BLaER1 treated with 17β-estradiol and CSF1 and Interleukin-3, amounts not matched to agents 10 nM and 100 nM (cell line): ENCODE data around the gene ZSWIM3.

ENCODE experiments used
- H3K27ac ChIP-seq, 11 experiments: shearing (Covaris generic); formaldehyde crosslinking; 2 replicates each; pipeline ENCODE4 v1.8.1; 2022
- H3K27me3 ChIP-seq, 11 experiments: shearing (Covaris generic); formaldehyde crosslinking; 2 replicates each; pipeline ENCODE4 v1.8.1; 2022
- H3K36me3 ChIP-seq, 11 experiments: shearing (Covaris generic); formaldehyde crosslinking; 2 replicates each; pipeline ENCODE4 v1.8.1; 2022
- H3K4me1 ChIP-seq, 10 experiments: shearing (Covaris generic); formaldehyde crosslinking; 2 replicates each; pipeline ENCODE4 v1.8.1; 2022
- H3K4me2 ChIP-seq, 11 experiments: shearing (Covaris generic); formaldehyde crosslinking; 2 replicates each; pipeline ENCODE4 v1.8.1; 2022
- H3K4me3 ChIP-seq, 10 experiments: shearing (Covaris generic); formaldehyde crosslinking; 2 replicates each; pipeline ENCODE4 v1.8.1; 2022
- H3K9ac ChIP-seq, 11 experiments: shearing (Covaris generic); formaldehyde crosslinking; 2 replicates each; pipeline ENCODE4 v1.8.1; 2022
- H3K9me3 ChIP-seq, 11 experiments: shearing (Covaris generic); formaldehyde crosslinking; replicated peaks in 1 of 11; 2 replicates each; pipeline ENCODE4 v1.8.1; 2022
- H4K20me1 ChIP-seq, 11 experiments: shearing (Covaris generic); formaldehyde crosslinking; 2 replicates each; pipeline ENCODE4 v1.8.1; 2022
- Cebpa-rat ChIP-seq, 11 experiments: shearing (Covaris generic); IDR thresholded peaks; 2 replicates each; pipeline ENCODE4 v1.8.1; 2022

ZSWIM3 gene

DNA sequence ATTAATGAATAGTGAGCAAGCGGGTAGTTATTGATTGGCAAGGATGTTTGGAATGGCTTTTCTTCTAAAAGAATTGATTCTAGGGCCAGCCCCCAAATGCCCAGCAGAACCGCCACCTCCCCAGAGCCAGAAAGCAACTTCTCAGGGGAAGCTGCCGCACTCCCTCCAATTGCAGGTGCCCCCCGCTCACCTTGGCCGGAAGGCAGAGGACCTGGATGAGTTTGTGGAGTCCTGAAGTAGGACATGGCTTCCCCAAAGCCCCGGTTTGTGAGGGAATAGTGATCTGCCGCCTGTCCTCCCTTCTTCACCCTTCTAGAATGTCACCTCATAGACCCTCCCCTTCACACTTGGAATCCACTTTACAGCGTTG is 29.9 kb downstream of the ZSWIM3 start, which contains the start of gene SPATA25:
SPATA25 (minus strand) TSS at position 277 of the 370 bp plus-strand sequence; CDS start at position 245, 32 bp downstream.
- no peak within 1 kb of the TSS for H3K27ac ChIP-seq
- peak within 1 kb of the TSS in 9 of 11 experiments; percentile 2 to 99 (median 96); a peak in 12 of 22 replicates for H3K4me2 ChIP-seq
- no peaks in the 10 kb centered on the region for H3K27me3 ChIP-seq
- peaks cover 40 to 81% (median 65%) of the 10 kb centered on the region in 10 experiments for H3K4me1 ChIP-seq
- no peaks in the 10 kb centered on the region for H3K9me3 ChIP-seq
- no peak for TF ChIP-seq Cebpa-rat (IDR thresholded peaks at IDR 0.05)
- H3K4me3 ChIP-seq: no peak within 1 kb of the TSS
- H3K9ac ChIP-seq: peak within 1 kb of the TSS in 4 of 11 experiments; percentile 0 to 9 (median 2); a peak in 3 of 22 replicates
- H4K20me1 ChIP-seq: peaks cover 0 to 53% (median 24%) of the 10 kb centered on the region in 11 experiments; a peak in 15 of 22 replicates
- H3K36me3 ChIP-seq: peaks cover 19 to 54% (median 40%) of the 10 kb centered on the region in 11 experiments

DNA sequence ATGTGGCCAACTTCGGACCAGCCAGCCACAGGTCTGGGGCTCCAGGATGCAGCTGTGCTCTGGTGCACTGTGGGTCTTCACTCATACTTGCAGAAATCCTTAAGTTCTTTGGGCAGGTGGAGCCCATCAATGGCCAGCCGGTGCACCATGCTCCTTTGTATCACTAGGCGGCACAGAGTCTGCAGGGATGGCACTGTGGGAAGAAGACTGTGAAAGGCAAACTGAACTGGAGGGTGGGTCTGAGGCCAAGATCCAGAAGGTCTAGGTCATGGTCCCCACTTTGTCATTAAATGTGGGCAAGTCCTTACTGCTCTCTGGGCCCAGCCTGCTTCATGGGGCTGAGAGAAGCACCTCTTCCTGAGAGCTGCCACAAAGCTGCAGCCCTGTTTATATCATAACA is 31.3 kb downstream of the ZSWIM3 start:
- Histone ChIP-seq H3K36me3 (peaks cover 17 to 54% (median 39%) of the 10 kb centered on the region in 11 experiments), H3K4me2 (peak overlapping the region; percentile 23 to 100 (median 97); a peak in 16 of 22 replicates), H3K9me3 (no peaks in the 10 kb centered on the region), H3K27me3 (no peaks in the 10 kb centered on the region), H4K20me1 (peaks cover 0 to 54% (median 20%) of the 10 kb centered on the region in 11 experiments; a peak in 16 of 22 replicates), H3K27ac (no peak overlapping the region), H3K4me3 (no peak overlapping the region), H3K4me1 (peaks cover 43 to 81% (median 69%) of the 10 kb centered on the region in 10 experiments), H3K9ac (peak overlapping the region in 2 of 11 experiments; percentile 9 to 22; a peak in 2 of 22 replicates)
- no peak for TF ChIP-seq Cebpa-rat (IDR thresholded peaks at IDR 0.05)

DNA sequence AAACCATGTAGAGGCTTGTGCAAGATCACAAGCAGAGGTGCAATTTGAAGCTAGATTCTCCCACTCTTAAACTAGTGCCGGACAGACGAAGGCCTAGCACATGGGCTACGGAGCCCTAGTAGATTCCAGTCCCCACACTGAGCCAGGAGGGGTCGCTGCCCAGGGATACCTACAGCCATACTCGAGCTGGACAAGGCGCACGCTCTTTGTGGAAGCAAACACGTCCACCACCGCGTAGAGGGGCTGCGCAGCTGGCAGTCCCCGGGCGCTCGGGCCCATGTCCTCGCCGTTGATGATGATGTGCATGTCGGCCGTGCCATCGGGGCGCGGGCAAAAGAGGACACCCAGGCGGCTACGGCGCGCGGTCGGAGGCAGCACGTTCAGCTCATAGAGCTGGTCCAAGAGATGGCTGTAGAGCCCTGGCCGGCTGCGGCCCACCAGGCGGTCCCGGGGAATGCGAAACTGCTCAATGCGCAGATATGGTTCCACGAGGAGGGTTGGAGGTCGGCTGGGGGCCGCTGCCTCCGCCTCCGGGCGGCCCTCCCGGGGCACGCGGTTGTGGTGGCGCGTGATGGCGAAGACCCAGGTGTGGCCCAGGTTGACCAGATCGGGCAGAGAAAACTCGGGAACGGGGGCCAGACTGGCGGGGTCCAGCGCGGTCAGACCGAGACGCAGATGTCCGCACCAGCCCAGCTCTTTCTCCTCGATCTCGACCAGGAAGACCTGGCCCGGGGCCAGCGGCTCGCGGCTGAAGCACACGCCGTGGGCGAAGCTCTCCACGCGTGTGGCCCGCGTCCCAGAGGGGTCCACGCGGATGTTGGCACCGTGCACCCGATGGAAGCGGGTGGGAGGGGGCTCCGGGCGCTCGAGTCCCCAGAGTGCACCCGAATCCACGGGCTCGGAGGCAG is 32.9 kb downstream of the ZSWIM3 start:
- peaks cover 0 to 61% (median 33%) of the 10 kb centered on the region in 11 experiments; a peak in 15 of 22 replicates for H4K20me1 ChIP-seq
- peak overlapping the region; percentile 84 to 93 (median 88) for H3K9ac ChIP-seq
- peaks cover 28 to 64% (median 47%) of the 10 kb centered on the region in 11 experiments for H3K36me3 ChIP-seq
- peak overlapping the region; percentile 77 to 94 (median 86) for H3K4me3 ChIP-seq
- H3K27ac ChIP-seq: peak overlapping the region; percentile 72 to 94 (median 80)
- H3K4me2 ChIP-seq: peak overlapping the region; percentile 92 to 100 (median 98)
- H3K4me1 ChIP-seq: peaks cover 34 to 75% (median 54%) of the 10 kb centered on the region in 10 experiments
- no peaks in the 10 kb centered on the region for H3K27me3 ChIP-seq
- no peaks in the 10 kb centered on the region for H3K9me3 ChIP-seq
- TF ChIP-seq Cebpa-rat (IDR thresholded peaks at IDR 0.05): no peak

DNA sequence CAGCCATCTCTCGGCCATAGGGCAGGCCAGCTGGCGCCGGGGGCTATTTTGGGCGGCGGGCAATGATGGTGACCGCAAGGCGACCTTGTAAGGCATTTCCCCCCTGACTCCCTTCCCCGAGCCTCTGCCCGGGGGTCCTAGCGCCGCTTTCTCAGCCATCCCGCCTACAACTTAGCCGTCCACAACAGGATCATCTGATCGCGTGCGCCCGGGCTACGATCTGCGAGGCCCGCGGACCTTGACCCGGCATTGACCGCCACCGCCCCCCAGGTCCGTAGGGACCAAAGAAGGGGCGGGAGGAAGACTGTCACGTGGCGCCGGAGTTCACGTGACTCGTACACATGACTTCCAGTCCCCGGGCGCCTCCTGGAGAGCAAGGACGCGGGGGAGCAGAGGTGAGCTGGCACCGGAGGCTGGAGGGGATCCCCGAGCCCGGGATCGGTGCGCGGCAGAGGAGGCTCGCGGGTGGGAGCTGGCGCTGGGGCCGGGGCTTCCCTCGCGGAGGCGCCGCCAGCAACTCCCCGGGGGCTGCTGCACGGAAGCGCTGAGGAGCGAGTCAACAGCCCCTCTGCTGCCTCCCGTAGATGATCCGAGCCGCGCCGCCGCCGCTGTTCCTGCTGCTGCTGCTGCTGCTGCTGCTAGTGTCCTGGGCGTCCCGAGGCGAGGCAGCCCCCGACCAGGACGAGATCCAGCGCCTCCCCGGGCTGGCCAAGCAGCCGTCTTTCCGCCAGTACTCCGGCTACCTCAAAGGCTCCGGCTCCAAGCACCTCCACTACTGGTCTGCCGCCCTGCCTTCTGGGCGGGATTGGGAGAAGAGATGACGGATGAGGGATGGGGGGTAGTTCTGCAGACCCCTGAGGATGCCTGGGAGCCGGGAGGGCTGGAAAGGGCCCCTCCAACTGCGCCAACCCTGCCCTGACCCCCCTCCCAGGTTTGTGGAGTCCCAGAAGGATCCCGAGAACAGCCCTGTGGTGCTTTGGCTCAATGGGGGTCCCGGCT is 33.9 kb downstream of the ZSWIM3 start, which contains the start of the genes CTSA and NEURL2:
CTSA (plus strand) TSS at position 351 of the 999 bp plus-strand sequence; CDS start at position 585, 234 bp downstream.
NEURL2 (minus strand) TSS at position 224 of the 999 bp plus-strand sequence; CDS start at position 7, 217 bp downstream.
- Histone ChIP-seq H3K4me2 (peak within 1 kb of the TSS; percentile 92 to 100 (median 98)), H3K4me3 (peak within 1 kb of the TSS; percentile 77 to 94 (median 86)), H3K27me3 (no peaks in the 10 kb centered on the region), H3K36me3 (peaks cover 38 to 67% (median 50%) of the 10 kb centered on the region in 11 experiments), H4K20me1 (peaks cover 0 to 67% (median 31%) of the 10 kb centered on the region in 11 experiments; a peak in 13 of 22 replicates), H3K9ac (peak within 1 kb of the TSS; percentile 84 to 93 (median 88)), H3K9me3 (no peaks in the 10 kb centered on the region), H3K4me1 (peaks cover 34 to 66% (median 48%) of the 10 kb centered on the region in 10 experiments), H3K27ac (peak within 1 kb of the TSS; percentile 72 to 94 (median 80))
- TF ChIP-seq Cebpa-rat (IDR thresholded peaks at IDR 0.05): no peak

DNA sequence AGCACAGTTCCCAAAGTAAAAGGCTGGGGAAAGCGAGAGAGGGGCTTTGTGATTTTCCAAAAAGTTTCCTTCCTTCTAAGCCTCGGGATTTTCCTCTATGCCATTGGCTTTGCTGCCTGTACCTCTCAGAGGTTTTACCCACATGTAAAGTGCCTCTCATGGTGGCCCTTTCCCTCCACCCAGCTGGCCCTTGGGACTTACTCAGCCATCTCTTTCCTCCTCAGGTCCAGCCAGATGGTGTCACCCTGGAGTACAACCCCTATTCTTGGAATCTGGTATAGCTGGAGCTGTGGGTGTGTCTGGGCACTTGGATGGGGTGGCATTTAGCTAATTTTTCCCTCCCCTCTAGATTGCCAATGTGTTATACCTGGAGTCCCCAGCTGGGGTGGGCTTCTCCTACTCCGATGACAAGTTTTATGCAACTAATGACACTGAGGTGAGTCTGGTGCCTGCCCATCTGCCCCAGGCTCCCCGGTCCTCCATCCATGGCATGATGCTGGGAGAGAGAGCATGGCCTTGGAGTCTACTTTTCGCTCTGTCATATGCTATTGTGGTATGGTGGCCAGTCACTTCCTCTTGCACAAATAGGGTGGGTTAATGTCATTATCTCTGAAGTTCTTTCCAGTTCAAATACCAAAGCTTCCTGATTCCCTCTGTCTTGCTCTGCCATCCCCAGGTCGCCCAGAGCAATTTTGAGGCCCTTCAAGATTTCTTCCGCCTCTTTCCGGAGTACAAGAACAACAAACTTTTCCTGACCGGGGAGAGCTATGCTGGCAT is 34.8 kb downstream of the ZSWIM3 start:
- H3K36me3 ChIP-seq: peaks cover 47 to 67% (median 50%) of the 10 kb centered on the region in 11 experiments
- H3K4me1 ChIP-seq: peaks cover 34 to 62% (median 48%) of the 10 kb centered on the region in 10 experiments
- no peaks in the 10 kb centered on the region for H3K9me3 ChIP-seq
- H3K4me3 ChIP-seq: peak overlapping the region; percentile 77 to 94 (median 86)
- TF ChIP-seq Cebpa-rat (IDR thresholded peaks at IDR 0.05): 0 out of 22 replicates have a peak, but pooled peaks of 1 of the 11 experiments have one; percentile 10
- peak overlapping the region; percentile 72 to 94 (median 80); a peak in 20 of 22 replicates for H3K27ac ChIP-seq
- peaks cover 0 to 67% (median 22%) of the 10 kb centered on the region in 11 experiments; a peak in 10 of 22 replicates for H4K20me1 ChIP-seq
- peak overlapping the region; percentile 92 to 100 (median 98) for H3K4me2 ChIP-seq
- no peaks in the 10 kb centered on the region for H3K27me3 ChIP-seq
- peak overlapping the region; percentile 84 to 93 (median 88) for H3K9ac ChIP-seq

DNA sequence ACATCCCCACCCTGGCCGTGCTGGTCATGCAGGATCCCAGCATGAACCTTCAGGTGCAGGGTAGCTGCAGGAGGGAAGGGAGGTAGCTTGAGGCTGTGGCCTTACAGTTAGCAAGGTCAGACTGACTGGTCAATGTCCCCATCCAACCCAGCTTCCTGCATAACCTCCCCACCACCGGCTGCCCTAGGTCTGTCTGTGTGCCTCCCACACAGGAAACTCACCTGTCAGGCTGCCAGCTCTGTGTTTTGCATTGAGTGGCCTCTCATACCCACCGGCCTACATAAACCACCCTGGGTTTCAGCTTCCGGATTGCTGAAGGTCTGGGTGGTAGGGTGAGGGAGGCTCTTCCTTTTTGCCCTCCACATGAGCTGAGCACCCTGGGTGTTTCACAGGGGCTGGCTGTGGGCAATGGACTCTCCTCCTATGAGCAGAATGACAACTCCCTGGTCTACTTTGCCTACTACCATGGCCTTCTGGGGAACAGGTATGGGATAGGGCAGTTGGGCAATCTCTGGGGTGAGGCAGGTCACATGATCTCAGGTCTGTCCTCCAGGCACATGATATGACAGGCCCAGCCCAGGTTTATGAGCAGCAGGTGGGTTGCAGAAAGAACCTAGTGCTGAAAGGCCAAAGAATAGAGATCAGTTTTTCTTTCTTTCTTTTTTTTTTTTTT is 35.5 kb downstream of the ZSWIM3 start:
- Histone ChIP-seq H3K36me3 (peaks cover 50 to 67% (median 55%) of the 10 kb centered on the region in 11 experiments), H3K9me3 (no peaks in the 10 kb centered on the region), H3K4me2 (peak overlapping the region in 9 of 11 experiments; percentile 92 to 100 (median 98); a peak in 18 of 22 replicates), H3K9ac (peak overlapping the region in 8 of 11 experiments; percentile 86 to 93 (median 89); a peak in 12 of 22 replicates), H3K4me3 (peak overlapping the region in 7 of 10 experiments; percentile 77 to 94 (median 87); a peak in 12 of 20 replicates), H3K4me1 (peaks cover 34 to 62% (median 47%) of the 10 kb centered on the region in 10 experiments), H4K20me1 (peaks cover 0 to 74% (median 19%) of the 10 kb centered on the region in 11 experiments; a peak in 11 of 22 replicates), H3K27ac (peak overlapping the region in 5 of 11 experiments; percentile 1 to 94 (median 86); a peak in 10 of 22 replicates), H3K27me3 (no peaks in the 10 kb centered on the region)
- no peak for TF ChIP-seq Cebpa-rat (IDR thresholded peaks at IDR 0.05)
